Stimulated activated CD8-positive, alpha-beta memory T cell treated with anti-CD3 and anti-CD28 coated beads, Interleukin-12 subunit alpha, Interleukin-12 subunit beta, amount 100 ng/mL, for 1 hour (primary cell): Measurements from ENCODE around the gene ZNF778.
"Not testable (repeated sequence)": the region's sequence is repeated elsewhere in the genome, so short reads cannot be mapped to it uniquely, and the experiment has no call there.

ENCODE experiments used
- DNase-seq: peaks from one replicate; pipeline ENCODE4 v3.0.0-alpha.2; 2020; ENCODE audit warnings: low read depth

The ZNF778 gene

DNA sequence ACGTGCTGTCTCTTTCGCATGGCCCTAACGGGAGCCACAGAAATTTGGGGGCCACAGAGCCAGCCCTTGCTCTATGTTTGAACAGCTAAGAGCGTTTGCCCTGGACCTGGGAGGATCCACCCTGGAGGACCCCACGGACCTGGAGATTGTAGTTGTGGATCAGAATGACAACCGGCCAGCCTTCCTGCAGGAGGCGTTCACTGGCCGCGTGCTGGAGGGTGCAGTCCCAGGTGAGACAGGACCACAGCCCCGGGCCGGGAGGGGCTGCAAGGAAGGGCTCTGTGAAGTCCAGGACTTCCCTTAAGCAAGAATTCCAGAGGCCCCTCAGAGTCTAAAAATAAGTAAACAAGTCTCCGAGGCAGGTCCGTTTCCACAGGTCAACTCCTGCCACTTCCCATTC lies 34.0 kb upstream of the ZNF778 start:
- DNase-seq: no peak

DNA sequence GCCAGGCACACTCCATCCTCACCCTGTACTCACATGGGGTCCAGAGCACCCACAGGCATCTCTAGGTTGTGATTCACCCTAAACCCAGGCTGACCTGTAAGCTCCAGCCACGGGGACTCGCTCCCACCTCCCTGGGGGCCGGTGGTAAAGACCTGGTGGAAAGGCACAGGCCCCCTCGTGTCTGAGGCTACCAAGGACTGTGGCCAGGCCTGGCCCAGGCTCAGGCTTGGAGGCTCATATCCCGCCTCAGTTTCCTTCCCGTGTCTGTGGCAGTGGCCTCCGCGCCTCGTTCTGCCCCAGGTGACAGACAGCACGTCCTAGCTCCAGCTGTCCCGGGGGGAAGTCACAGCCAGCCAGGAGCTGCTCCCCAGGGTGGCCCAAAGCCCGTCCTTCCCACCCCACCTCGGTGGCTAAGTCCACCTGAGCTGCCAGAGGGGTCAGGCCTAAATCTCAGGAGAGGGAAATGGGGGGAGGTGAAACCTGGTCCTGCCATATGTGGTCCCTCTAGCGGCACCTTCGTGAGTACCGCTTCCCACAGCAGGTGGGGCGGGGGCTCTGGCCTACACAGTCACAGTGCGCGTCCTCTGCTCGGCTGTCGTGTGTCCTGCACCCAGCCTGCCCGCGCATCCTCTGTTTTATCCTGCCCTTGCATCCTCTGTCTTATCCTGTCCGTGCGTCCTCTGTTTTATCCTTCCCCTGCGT lies 33.4 kb upstream of the ZNF778 start:
- DNase-seq: no peak

DNA sequence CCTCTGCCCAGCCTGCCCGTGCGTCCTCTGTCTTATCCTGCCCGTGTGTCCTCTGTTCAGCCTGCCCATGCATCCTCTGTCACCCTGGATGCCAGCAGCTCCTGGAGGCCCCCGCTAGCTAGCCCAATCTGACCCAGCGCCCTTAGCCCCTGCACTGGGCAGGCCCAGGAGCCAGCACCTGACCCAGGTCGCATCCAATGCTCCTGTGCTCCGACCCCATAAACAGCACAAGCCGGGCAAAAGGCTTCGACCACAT lies 32.9 kb upstream of the ZNF778 start:
- no peak for DNase-seq

DNA sequence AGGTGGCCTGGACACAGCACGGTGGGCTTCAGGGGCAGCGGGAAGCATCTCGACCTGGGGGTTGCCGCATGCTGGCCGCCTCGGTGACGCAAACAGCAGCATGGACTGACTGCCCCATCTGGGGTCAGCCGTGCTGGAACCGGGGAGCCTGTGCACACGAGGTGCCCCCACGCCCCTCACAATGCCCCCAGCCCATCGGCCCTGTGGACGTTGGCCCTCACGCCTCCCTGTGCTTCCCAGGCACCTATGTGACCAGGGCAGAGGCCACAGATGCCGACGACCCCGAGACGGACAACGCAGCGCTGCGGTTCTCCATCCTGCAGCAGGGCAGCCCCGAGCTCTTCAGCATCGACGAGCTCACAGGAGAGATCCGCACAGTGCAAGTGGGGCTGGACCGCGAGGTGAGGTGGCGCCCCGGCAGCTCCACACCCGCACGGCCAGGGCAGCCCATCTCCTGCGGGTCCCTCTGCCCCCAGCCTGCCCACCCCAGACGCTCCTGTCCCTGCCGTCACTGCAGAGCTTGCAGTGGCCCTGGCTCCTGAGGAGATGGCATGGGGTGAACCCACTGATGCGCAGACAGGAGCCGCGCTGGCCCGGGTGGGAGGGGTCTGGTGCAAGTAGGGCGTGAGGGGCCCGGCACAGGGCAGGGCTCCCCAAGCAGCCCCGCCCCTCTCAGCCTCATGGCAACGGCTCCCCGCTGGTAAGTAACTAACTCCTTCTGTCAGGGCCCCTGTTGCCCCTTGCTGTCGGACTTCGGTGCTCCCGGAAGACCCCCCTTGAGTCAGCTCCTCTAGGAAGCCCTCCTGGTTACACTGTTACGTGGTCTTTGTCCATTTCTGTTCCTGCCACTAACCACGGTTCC lies 32.3 kb upstream of the ZNF778 start:
- no peak for DNase-seq

DNA sequence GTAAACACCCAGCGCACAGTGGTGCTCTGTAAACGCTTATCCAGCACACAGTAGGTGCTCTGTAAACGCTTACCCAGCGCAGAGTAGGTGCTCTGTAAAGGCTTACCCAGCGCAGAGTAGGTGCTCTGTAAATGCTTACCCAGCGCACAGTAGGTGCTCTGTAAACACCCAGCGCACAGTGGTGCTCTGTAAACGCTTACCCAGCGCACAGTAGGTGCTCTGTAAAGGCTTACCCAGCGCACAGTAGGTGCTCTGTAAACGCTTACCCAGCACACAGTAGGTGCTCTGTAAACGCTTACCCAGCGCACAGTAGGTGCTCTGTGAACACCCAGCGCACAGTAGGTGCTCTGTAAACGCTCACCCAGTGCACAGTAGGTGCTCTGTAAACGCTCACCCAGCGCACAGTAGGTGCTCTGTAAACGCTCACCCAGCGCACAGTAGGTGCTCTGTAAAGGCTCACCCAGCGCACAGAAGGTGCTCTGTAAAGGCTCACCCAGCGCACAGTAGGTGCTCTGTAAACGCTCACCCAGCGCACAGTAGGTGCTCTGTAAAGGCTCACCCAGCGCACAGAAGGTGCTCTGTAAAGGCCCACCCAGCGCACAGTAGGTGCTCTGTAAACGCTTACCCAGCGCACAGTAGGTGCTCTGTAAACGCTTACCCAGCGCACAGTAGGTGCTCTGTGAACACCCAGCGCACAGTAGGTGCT lies 31.5 kb upstream of the ZNF778 start:
- not testable (repeated sequence) for DNase-seq

DNA sequence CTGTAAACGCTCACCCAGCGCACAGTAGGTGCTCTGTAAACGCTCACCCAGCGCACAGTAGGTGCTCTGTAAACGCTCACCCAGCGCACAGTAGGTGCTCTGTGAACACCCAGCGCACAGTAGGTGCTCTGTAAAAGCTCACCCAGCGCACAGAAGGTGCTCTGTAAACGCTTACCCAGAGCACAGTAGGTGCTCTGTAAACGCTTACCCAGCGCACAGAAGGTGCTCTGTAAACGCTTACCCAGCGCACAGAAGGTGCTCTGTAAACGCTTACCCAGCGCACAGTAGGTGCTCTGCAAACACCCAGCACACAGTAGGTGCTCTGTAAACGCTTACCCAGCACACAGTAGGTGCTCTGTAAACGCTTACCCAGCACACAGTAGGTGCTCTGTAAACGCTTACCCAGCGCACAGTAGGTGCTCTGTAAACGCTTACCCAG lies 30.9 kb upstream of the ZNF778 start:
- DNase-seq: not testable (repeated sequence)

DNA sequence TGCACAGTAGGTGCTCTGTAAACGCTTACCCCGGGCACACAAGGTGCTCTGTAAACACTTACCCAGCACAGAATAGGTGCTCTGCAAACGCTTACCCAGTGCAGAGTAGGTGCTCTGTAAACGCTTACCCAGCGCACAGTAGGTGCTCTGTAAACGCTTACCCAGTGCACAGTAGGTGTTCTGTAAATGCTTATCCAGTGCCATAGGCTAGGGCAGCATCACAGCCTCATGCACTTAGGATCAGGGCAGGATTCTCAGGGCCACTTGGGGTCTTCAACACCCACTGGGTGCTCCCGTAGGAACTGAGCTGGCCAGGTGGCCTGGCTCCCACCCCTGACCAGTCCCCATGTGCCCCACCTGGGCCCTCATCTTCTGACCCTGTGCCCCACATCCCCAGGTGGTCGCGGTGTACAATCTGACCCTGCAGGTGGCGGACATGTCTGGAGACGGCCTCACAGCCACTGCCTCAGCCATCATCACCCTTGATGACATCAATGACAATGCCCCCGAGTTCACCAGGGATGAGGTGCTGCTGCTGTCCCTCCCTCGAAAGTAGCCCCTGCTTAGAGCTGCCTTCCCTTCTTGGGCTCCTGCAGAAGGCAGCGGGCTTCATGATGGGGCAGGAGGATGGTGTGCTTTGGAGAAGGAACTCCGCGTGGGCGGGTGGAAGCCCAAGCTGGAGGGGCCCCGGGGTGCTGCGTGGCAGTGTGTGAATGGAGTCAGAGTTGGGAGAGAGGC lies 30.3 kb upstream of the ZNF778 start:
- no peak for DNase-seq

DNA sequence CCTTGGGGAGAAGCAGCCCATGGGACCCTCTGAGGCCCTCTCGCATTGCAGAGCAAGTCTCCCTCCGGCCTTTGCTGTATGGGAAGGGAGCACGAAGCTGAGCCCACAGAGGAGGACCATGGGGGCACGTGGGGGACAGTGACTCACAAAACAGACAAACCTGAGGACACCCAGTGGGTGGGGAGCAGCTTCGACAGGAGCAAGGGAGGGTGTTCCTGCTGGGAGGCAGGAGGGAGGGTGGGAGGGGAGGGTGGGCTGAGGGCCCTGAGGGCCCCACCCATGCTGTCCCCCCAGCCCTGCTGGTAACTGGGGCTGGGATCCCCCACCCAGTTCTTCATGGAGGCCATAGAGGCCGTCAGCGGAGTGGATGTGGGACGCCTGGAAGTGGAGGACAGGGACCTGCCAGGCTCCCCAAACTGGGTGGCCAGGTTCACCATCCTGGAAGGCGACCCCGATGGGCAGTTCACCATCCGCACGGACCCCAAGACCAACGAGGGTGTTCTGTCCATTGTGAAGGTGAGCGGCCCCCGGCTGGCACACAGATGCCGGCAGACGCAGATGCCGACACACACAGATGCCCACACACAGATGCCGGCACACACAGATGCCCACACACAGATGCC lies 29.6 kb upstream of the ZNF778 start:
- DNase-seq: no peak

DNA sequence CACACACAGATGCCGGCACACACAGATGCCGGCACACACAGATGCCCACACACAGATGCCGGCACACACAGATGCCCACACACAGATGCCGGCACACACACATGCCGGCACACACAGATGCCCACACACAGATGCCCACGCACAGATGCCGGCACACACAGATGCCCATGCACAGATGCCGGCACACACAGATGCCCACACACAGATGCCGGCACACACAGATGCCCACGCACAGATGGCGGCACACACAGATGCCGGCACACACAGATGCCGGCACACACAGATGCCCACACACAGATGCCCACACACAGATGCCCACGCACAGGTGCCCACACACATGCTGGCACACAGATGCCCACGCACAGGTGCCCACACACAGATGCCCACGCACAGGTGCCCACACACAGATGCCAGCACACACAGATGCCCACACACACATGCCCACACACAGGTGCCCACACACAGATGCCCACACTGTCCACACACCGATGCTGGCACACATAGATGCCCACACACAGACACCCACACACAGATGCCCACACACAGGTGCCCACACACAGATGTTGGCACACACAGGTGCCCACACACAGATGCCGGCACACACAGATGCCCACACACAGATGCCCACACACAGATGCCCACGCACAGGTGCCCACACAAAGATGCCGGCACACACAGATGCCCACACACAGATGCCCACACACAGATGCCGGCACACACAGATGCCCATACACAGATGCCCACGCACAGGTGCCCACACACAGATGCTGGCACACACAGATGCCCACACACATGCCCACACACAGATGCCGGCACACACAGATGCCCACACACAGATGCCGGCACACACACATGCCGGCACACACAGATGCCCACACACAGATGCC lies 28.8 kb upstream of the ZNF778 start:
- not testable (repeated sequence) for DNase-seq

DNA sequence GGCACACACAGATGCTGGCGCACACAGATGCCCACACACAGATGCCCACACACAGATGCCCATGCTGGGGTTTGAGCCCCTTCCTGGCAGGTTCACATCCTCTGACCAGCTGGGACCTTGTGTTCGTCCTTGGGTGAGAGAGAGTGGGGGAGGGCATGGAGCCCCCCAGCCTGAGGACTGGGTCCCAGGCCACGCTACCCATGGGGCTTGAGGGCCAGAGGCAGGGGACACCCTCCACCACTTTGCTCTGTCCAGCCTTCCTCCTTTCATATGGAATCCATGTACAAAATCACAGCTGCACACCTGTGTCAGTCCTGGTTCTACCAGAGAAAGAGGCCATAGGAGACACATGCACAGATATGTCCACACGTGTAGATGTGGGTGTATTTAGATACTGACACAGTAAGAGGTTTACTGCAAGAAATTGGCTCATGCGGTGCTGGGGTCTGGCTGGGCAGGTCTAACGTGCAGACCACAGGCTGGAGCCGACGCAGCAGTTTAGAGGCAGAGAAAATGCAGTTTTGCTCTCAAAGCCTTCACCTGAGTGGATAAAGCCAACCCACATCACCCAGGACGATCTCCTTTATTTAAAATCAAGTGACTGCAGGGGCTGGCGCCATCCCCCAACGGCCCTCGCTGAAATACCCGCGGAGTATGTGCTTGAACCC lies 28.0 kb upstream of the ZNF778 start:
- DNase-seq: no peak

DNA sequence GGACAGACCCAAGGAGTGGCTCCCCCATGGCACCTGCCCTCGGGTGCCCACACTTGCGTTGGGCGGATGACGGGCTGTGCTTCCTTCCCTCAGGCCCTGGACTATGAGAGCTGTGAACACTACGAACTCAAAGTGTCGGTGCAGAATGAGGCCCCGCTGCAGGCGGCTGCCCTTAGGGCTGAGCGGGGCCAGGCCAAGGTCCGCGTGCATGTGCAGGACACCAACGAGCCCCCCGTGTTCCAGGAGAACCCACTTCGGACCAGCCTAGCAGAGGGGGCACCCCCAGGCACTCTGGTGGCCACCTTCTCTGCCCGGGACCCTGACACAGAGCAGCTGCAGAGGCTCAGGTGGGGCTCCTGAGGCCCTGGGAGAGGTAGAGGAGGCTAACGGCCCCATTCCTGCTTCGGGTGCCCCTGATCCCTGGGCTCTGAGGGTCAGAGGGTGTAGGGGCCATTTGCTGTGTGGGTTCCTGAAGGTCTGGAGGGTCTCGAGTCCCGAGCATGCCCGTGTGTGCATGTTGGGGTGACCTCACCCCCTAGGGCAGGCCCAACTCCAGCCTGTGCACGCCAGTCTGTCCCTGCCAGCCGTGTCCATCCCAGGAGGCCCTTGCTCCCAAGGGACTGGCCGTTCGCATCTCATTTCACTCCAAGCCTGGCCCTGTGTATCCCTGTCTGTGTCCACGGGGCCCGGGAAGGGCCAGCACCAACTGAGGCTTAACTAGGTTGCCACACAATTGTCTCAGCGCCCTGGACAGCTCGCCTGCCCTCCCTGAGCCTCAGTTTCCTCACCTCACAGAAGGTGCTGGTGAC lies 27.1 kb upstream of the ZNF778 start:
- DNase-seq: no peak

DNA sequence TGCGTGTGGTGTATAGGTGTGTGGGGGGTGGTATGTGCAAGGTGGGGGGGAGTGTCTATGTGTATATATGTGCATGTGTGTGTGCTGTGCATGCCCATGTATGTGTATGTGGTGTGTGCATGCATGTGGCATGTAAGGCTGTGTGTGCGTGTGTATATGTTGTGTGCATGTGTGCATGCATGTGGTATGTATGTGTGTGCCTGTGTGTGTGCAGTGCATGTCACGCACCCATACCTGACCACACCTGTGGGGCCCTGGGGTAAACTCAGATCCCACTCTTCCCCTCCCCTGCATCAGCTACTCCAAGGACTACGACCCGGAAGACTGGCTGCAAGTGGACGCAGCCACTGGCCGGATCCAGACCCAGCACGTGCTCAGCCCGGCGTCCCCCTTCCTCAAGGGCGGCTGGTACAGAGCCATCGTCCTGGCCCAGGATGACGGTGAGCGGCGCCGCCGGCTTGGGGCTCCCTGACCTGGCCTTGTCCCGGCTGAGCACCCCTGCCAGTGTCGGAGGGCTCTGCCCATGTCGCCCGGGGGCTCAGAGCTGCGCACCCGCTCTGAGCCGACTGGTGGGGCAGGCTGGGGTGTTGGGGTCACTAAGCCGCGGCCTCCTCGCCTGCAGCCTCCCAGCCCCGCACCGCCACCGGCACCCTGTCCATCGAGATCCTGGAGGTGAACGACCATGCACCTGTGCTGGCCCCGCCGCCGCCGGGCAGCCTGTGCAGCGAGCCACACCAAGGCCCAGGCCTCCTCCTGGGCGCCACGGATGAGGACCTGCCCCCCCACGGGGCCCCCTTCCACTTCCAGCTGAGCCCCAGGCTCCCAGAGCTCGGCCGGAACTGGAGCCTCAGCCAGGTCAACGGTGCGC lies 26.2 kb upstream of the ZNF778 start:
- DNase-seq: no peak

DNA sequence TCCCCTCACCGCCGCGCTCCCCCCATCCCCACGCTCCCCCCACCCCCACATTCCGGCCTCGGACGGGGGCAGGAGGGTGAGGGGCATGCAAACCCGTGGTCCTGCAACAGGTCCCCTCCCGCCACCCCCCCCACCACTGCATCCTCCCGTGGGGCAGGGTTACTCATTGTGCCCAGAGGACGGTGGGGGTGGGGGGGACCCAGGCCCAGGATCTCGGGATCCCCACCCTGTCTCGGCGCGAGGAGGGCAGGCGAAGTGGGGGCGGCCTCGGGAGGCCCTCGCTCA lies 25.7 kb upstream of the ZNF778 start:
- no peak for DNase-seq

DNA sequence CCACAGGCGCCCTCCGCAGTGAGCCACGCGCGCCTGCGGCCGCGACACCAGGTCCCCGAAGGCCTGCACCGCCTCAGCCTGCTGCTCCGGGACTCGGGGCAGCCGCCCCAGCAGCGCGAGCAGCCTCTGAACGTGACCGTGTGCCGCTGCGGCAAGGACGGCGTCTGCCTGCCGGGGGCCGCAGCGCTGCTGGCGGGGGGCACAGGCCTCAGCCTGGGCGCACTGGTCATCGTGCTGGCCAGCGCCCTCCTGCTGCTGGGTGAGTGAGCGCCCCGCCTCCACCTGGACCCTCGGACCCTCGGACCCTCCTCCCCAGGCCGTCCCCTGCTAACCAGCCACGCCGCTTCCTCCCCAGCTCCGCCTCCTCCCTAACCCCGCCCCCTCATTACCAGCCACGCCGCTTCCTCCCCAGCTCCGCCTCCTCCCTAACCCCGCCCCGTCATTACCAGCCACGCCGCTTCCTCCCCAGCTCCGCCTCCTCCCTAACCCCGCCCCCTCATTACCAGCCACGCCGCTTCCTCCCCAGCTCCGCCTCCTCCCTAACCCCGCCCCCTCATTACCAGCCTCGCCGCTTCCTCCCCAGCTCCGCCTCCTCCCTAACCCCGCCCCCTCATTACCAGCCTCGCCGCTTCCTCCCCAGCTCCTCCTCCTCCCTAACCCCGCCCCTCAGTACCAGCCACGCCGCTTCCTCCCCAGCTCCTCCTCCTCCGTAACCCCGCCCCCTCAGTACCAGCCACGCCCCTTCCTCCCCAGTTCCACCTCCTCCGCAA lies 25.1 kb upstream of the ZNF778 start:
- DNase-seq: peak; percentile 36

DNA sequence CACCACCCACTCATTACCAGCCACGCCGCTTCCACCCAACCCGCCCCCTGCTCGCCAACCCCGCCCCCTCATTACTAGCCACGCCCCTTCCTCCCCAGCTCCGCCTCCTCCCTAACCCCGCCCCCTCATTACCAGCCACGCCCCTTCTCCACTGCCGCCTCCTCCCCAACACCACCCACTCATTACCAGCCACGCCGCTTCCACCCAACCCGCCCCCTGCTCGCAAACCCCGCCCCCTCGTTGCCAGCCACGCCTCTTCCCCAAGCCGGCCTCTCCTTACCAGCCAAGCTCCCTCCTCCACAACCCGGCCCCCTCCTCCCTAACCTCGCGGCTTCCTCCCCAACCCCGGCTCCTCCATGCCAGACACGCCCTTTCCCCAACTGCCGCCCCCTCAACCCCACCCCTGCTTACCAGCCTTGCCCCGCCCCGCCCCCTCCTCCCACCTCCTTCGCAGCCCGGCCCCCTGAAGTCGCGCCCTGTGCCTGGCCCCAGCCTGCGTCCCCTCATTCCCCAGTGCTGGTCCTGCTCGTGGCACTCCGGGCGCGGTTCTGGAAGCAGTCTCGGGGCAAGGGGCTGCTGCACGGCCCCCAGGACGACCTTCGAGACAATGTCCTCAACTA lies 24.4 kb upstream of the ZNF778 start:
- no peak for DNase-seq

DNA sequence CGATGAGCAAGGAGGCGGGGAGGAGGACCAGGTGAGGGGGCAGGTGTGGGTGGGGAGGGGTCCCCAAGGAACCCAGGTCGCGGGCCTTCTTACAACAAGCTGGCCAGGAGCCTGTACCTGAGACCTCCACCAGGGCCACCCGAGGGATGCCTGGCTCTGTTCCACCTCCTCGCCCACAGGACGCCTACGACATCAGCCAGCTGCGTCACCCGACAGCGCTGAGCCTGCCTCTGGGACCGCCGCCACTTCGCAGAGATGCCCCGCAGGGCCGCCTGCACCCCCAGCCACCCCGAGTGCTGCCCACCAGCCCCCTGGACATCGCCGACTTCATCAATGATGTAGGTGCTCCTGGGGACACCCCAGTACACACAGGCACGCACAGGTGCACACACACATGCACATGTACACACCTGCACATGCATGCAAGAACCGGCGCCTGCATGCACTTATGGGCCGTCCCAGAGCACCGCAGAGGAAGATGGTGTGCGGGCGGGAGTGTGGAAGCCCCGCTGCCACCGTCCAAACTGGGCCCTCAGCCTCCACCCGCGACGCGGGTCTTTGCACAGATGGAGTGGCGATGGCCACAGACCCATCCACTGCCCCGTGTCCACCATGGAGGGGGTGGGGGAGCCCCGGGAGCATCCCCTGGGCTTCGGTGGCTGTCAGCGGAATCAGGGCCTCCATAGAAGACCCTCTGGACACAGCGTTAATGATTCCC lies 23.8 kb upstream of the ZNF778 start:
- DNase-seq: no peak
